Caco-2 (cell line): ENCODE results near the gene BLTP2. TPM values are rescaled to one million over a fixed set of nuclear protein-coding genes. Genes with fewer than 3 reads are reported as not detected.

Experiments
- BruUV-seq: library from RNA; stranded (reverse); fragments of 400-500 nt; replicated peaks from 2 replicates; lab custom pipeline; 2021; lab: Mats Ljungman, UMichigan
- CTCF ChIA-PET: fragments of 300-600 bp; sonication (Branson Sonifier 250); formaldehyde crosslinking; loops from one replicate; lab custom pipeline; 2022; ENCODE audit warnings: antibody characterized with exemption; lab: Charles Lee
- POLR2A ChIA-PET: fragments of 300-600 bp; sonication (Branson Sonifier 250); formaldehyde crosslinking; loops from one replicate; lab custom pipeline; 2022; ENCODE audit warnings: antibody characterized with exemption; lab: Charles Lee
- DNase-seq, 2 experiments: peaks; one replicate each; pipeline versions ENCODE4 v3.0.0 to v3.0.0-alpha.2; 2020 to 2022
- H3K27me3 ChIP-seq: replicated peaks from 2 replicates; pipeline ENCODE4 v1.6.0; 2011; ENCODE audit warnings: low read length; ENCODE audit not compliant: control insufficient read depth, insufficient read depth
- H3K36me3 ChIP-seq: 2 replicates; pipeline ENCODE4 v1.5.1; 2011; ENCODE audit warnings: low read length; ENCODE audit not compliant: control insufficient read depth, insufficient read depth
- H3K4me1 ChIP-seq: fragments of 250-450 bp; sonication (Bioruptor Pico); 2 replicates; pipeline ENCODE4 v1.5.1; 2020; ENCODE audit warnings: mild to moderate bottlenecking
- H3K4me3 ChIP-seq: 2 replicates; pipeline ENCODE4 v1.5.1; 2011; ENCODE audit warnings: low read depth, mild to moderate bottlenecking, control low read depth, low read length
- H3K9me3 ChIP-seq: fragments of 250-450 bp; sonication (Bioruptor Pico); 2 replicates; pipeline ENCODE4 v1.5.1; 2020; ENCODE audit warnings: mild to moderate bottlenecking, moderate library complexity
- H3K27ac Mint-ChIP-seq: one replicate; pipeline ENCODE4 v1.8.0; 2022; ENCODE audit warnings: mixed read lengths; ENCODE audit not compliant: unreplicated experiment
- H3K27me3 Mint-ChIP-seq: one replicate; pipeline ENCODE4 v1.8.0; 2022; ENCODE audit warnings: mixed read lengths; ENCODE audit not compliant: insufficient read depth, unreplicated experiment
- H3K36me3 Mint-ChIP-seq: one replicate; pipeline ENCODE4 v1.8.0; 2022; ENCODE audit warnings: mild to moderate bottlenecking, mixed read lengths; ENCODE audit not compliant: insufficient read depth, unreplicated experiment
- H3K4me1 Mint-ChIP-seq: one replicate; pipeline ENCODE4 v1.8.0; 2022; ENCODE audit warnings: low read depth, mixed read lengths; ENCODE audit not compliant: unreplicated experiment
- H3K4me3 Mint-ChIP-seq: one replicate; pipeline ENCODE4 v1.8.0; 2022; ENCODE audit warnings: mild to moderate bottlenecking, moderate library complexity, mixed read lengths; ENCODE audit not compliant: unreplicated experiment
- H3K9me3 Mint-ChIP-seq: one replicate; pipeline ENCODE4 v1.8.0; 2022; ENCODE audit warnings: mixed read lengths; ENCODE audit not compliant: unreplicated experiment
- CTCF ChIP-seq, 2 experiments: fragments of 200-600 bp in 1 of 2; IDR thresholded peaks; 1 replicate in 1 of 2; 2 replicates in 1 of 2; pipeline versions ENCODE4 v1.5.1 to v1.8.0; 2011 to 2022; ENCODE audit warnings: antibody characterized with exemption in 1 of 2, control low read depth in 1 of 2, inconsistent platforms in 1 of 2, low read depth in 1 of 2, low read length in 1 of 2, mild to moderate bottlenecking in 1 of 2, moderate library complexity in 1 of 2; ENCODE audit not compliant: insufficient read depth in 1 of 2, severe bottlenecking in 1 of 2, unreplicated experiment in 1 of 2
- intact Hi-C: fragments of 100-400 bp; cut with micrococcal nuclease; formaldehyde crosslinking; loops from one replicate; pipeline ENCODE4 v1.10.0; 2022; ENCODE audit not compliant: unreplicated experiment
- total RNA-seq: library from RNA; stranded (reverse); gene quantifications from 2 replicates; pipeline ENCODE4 v1.2.3, GENCODE V29; 2022

The BLTP2 gene
- total RNA-seq, 1 experiment from 2014 or later, result 154 TPM

- peak; percentile 68 to 70 for DNase-seq
- Mint-ChIP-seq H3K9me3 (no peaks in the 10 kb centered on the region), H3K27me3 (no peaks in the 10 kb centered on the region), H3K36me3 (peaks cover 78% of the 10 kb centered on the region), H3K4me1 (peaks cover 26% of the 10 kb centered on the region), H3K27ac (peak overlapping the region; percentile 85), H3K4me3 (peak overlapping the region; percentile 94)
- Histone ChIP-seq H3K9me3 (no peaks in the 10 kb centered on the region), H3K36me3 (peaks cover 5% of the 10 kb centered on the region; the same call in 1 of the 2 replicates), H3K4me1 (peaks cover 23% of the 10 kb centered on the region), H3K4me3 (peak overlapping the region; percentile 69), H3K27me3 (no peaks in the 10 kb centered on the region)
- POLR2A ChIA-PET, result interaction anchor here (0.6 to 2.2 kb wide), 11 partner anchors 12 to 101 kb away, joined by 4 to 13 read pairs (median 7); partner anchors contain the start of genes PIGS, RPL23A, SDF2 and SUPT6H
- no TSS peak for BruUV-seq
- TF ChIP-seq CTCF (IDR thresholded peaks at IDR 0.05; ENCODE audit: insufficient read depth in 1 of 2, low read depth in 1 of 2, low read length in 1 of 2, severe bottlenecking in 1 of 2, unreplicated experiment in 1 of 2), result peak; percentile 70 to 75
- intact Hi-C loops, result loop anchor here (2.0 to 10.0 kb wide), 3 partner anchors 49 to 83 kb away; partner anchors contain the start of genes RPL23A, SPAG5 and TLCD1
- CTCF ChIA-PET, result interaction anchor here (0.6 to 2.6 kb wide), 14 partner anchors 18 to 251 kb away, joined by 3 to 26 read pairs (median 4); partner anchors contain the start of genes PIGS, RPL23A, SDF2 and SUPT6H
Measured at GRCh38 chr17:28643983-28644786, 773 bp downstream of the BLTP2 start.

- CTCF ChIA-PET, result no interaction called here
- Mint-ChIP-seq H3K4me3 (no peak overlapping the region), H3K36me3 (peaks cover 82% of the 10 kb centered on the region), H3K27ac (no peak overlapping the region), H3K9me3 (no peaks in the 10 kb centered on the region), H3K4me1 (peaks cover 24% of the 10 kb centered on the region), H3K27me3 (no peaks in the 10 kb centered on the region)
- intact Hi-C loops, result loop anchor here (10.0 kb wide), 1 partner anchor 47 kb away; the partner anchor contains the start of gene SPAG5
- Histone ChIP-seq H3K36me3 (peaks cover 10% of the 10 kb centered on the region), H3K27me3 (no peaks in the 10 kb centered on the region), H3K4me1 (peaks cover 17% of the 10 kb centered on the region), H3K9me3 (no peaks in the 10 kb centered on the region), H3K4me3 (no peak overlapping the region)
- no peak for TF ChIP-seq CTCF (IDR thresholded peaks at IDR 0.05; ENCODE audit: insufficient read depth in 1 of 2, low read depth in 1 of 2, low read length in 1 of 2, severe bottlenecking in 1 of 2, unreplicated experiment in 1 of 2)
- no TSS peak for BruUV-seq
- POLR2A ChIA-PET, result no interaction called here
- no peak for DNase-seq
Measured at GRCh38 chr17:28641579-28641978, 3.4 kb downstream of the BLTP2 start.

GRCh38 chr17:28635506-28635905 lies 9.5 kb downstream of the BLTP2 start:
- H3K4me3 Mint-ChIP-seq, result no peak overlapping the region
- H3K9me3 Mint-ChIP-seq, result no peaks in the 10 kb centered on the region
- POLR2A ChIA-PET, result no interaction called here
- TF ChIP-seq CTCF (IDR thresholded peaks at IDR 0.05; ENCODE audit: insufficient read depth in 1 of 2, low read depth in 1 of 2, low read length in 1 of 2, severe bottlenecking in 1 of 2, unreplicated experiment in 1 of 2), result no peak
- intact Hi-C loops, result no loop called here
- Histone ChIP-seq H3K27me3 (no peaks in the 10 kb centered on the region), H3K4me1 (no peaks in the 10 kb centered on the region), H3K36me3 (peaks cover 12% of the 10 kb centered on the region), H3K9me3 (no peaks in the 10 kb centered on the region), H3K4me3 (no peak overlapping the region)
- peaks cover 87% of the 10 kb centered on the region for H3K36me3 Mint-ChIP-seq
- no peaks in the 10 kb centered on the region for H3K4me1 Mint-ChIP-seq
- H3K27ac Mint-ChIP-seq, result no peak overlapping the region
- H3K27me3 Mint-ChIP-seq, result no peaks in the 10 kb centered on the region
- no TSS peak for BruUV-seq
- DNase-seq, result no peak
- CTCF ChIA-PET, result no interaction called here
